Omental fat pad (tissue), 4 donors: ENCODE measurements around the gene PPP1R12C. TPM values are rescaled to one million over a fixed set of nuclear protein-coding genes. Genes with fewer than 3 reads are reported as not detected.

Experiments used
- ATAC-seq: fragments of 150-250 bp; one replicate; pipeline ENCODE4 v1.9.1; 2016; ENCODE audit warnings: mild to moderate bottlenecking, moderate library complexity; ENCODE audit not compliant: low FRiP score
- DNase-seq: peaks from one replicate; pipeline ENCODE4 v3.0.0-alpha.2; 2019; ENCODE audit warnings: low spot score
- total RNA-seq, 4 donors: library from RNA; depleted of rRNA; stranded (reverse); fragments of >200 nt; gene quantifications; one replicate each; pipeline ENCODE4 v1.1.0, GENCODE V29; 2016
- TF ChIP-seq, protein P1 (sequence below), 3 donors: fragments of 450-650 bp; IDR thresholded peaks; one replicate each; pipeline ENCODE4 v1.5.1; 2016 to 2017; ENCODE audit warnings: antibody characterized with exemption in 3 of 3, mild to moderate bottlenecking in 3 of 3, moderate library complexity in 2 of 3

PPP1R12C gene
- total RNA-seq, 4 donors from 2014 or later, result 59.9 to 127 (median 107) TPM

DNA sequence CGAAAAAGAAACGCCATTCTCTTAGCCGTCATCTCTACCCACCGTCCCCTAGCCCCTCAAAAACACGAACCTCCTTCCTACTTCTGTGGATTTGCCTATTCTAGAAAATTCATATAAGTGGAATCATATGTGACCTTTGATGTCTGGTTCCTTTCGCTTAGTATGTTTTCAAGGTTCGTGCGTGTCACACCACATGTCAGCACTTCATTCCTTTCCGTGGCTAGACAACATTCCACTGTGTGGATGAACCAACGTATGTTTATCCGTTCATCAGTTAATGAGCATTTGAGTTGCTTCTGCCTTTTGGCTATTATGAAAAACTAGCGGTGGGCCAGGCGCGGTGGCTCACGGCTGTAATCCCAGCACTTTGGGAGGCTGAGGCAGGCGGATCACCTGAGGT is 14.0 kb upstream of the PPP1R12C start:
- DNase-seq, result no peak
- TF ChIP-seq, protein P1, sequence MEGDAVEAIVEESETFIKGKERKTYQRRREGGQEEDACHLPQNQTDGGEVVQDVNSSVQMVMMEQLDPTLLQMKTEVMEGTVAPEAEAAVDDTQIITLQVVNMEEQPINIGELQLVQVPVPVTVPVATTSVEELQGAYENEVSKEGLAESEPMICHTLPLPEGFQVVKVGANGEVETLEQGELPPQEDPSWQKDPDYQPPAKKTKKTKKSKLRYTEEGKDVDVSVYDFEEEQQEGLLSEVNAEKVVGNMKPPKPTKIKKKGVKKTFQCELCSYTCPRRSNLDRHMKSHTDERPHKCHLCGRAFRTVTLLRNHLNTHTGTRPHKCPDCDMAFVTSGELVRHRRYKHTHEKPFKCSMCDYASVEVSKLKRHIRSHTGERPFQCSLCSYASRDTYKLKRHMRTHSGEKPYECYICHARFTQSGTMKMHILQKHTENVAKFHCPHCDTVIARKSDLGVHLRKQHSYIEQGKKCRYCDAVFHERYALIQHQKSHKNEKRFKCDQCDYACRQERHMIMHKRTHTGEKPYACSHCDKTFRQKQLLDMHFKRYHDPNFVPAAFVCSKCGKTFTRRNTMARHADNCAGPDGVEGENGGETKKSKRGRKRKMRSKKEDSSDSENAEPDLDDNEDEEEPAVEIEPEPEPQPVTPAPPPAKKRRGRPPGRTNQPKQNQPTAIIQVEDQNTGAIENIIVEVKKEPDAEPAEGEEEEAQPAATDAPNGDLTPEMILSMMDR (IDR thresholded peaks at IDR 0.05), result no peak
- ATAC-seq, result no peak

DNA sequence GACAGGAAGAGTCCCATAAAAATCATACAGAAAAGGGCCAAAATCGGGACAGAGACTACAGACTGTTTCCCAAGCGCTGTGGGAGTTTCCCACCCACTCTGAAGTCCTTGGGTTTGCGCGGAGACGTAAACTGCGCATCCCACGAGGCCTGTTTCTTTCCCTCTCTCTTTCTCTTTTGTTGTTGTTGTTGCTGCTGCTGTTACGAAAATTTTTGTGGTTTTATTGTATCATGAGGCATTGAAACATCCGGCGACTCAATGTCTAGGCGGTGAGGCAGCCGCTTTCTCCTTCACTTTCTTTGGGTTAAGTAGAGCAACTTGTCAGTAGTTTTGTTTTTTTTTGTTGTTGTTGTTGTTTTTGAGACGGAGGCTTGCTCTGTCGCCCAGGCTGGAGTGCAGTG is 1.6 kb upstream of the PPP1R12C start:
- no peak for ATAC-seq

DNA sequence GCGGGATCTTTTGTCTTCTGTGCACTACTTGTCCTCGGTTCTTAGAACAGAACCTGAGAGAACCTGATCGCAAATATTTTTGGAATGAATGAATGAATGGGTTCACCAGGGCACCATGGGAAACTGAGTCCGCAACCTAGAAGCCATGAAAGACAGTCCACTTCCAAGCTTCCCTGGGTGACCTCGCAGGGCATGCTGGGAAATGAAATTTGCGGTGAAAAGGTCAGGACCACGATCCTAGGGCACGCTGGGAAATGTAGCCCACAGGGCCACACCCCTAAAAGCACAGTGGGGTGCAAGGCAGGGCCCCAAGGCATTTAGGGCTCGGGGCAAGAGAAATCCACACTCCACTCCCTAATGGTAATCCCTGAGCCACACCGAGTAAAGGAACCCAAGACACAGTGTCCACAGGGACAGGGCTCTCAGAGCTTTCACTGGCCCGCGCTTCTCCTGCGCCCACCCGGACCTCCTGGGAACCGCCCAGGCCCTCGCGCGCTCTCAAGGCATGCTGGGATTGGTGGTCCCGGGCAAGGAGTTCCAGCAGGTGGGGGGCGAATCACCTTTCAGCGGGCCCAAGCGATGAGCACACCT is 1.1 kb upstream of the PPP1R12C start:
- no peak for DNase-seq
- ATAC-seq, result no peak
- TF ChIP-seq, protein P1 (IDR thresholded peaks at IDR 0.05), result no peak

More for the DNA sequence above, 1.6 kb upstream of the PPP1R12C start:
- TF ChIP-seq, protein P1 (IDR thresholded peaks at IDR 0.05), result no peak
- no peak for DNase-seq

DNA sequence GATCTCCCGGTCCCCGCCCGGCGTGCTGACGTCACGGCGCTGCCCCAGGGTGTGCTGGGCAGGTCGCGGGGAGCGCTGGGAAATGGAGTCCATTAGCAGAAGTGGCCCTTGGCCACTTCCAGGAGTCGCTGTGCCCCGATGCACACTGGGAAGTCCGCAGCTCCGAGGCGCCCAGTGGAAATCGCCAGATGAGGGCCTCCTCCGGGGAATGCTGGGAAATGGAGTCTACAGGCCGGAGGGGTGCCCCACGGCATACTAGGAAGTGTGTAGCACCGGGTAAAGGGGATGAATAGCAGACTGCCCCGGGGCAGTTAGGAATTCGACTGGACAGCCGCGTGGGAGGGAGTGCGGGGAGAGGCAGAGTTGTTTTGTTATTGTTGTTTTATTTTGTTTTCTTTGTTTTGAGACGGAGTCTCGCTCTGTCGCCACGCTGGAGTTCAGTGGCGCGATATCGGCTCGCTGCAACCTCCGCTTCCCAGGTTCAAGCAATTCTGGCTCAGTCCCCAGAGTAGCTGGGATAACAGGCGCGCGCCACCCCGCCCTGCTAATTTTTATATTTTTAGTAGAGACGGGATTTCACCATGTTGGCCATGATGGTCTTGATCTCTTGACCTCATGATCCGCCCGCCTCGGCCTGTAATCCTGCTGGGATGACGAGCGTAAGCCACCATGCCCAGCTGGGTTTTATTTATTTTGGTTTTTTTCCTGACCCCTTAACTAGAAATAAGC is 390 bp upstream of the PPP1R12C start:
- TF ChIP-seq, protein P1 (IDR thresholded peaks at IDR 0.05), result no peak
- ATAC-seq, result peak; percentile 94

DNA sequence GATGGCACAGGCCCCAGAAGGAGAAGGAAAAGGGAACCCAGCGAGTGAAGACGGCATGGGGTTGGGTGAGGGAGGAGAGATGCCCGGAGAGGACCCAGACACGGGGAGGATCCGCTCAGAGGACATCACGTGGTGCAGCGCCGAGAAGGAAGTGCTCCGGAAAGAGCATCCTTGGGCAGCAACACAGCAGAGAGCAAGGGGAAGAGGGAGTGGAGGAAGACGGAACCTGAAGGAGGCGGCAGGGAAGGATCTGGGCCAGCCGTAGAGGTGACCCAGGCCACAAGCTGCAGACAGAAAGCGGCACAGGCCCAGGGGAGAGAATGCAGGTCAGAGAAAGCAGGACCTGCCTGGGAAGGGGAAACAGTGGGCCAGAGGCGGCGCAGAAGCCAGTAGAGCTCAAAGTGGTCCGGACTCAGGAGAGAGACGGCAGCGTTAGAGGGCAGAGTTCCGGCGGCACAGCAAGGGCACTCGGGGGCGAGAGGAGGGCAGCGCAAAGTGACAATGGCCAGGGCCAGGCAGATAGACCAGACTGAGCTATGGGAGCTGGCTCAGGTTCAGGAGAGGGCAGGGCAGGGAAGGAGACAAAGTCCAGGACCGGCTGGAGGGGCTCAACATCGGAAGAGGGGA is 1.1 kb downstream of the PPP1R12C start:
- TF ChIP-seq, protein P1 (IDR thresholded peaks at IDR 0.05), result no peak
- no peak for ATAC-seq
- DNase-seq, result peak; percentile 40

More for the DNA sequence above, 390 bp upstream of the PPP1R12C start:
- peak; percentile 94 for DNase-seq

DNA sequence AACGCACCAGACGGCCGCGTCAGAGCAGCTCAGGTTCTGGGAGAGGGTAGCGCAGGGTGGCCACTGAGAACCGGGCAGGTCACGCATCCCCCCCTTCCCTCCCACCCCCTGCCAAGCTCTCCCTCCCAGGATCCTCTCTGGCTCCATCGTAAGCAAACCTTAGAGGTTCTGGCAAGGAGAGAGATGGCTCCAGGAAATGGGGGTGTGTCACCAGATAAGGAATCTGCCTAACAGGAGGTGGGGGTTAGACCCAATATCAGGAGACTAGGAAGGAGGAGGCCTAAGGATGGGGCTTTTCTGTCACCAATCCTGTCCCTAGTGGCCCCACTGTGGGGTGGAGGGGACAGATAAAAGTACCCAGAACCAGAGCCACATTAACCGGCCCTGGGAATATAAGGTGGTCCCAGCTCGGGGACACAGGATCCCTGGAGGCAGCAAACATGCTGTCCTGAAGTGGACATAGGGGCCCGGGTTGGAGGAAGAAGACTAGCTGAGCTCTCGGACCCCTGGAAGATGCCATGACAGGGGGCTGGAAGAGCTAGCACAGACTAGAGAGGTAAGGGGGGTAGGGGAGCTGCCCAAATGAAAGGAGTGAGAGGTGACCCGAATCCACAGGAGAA is 1.9 kb downstream of the PPP1R12C start:
- ATAC-seq (no peak), DNase-seq (no peak)
- TF ChIP-seq, protein P1 (IDR thresholded peaks at IDR 0.05), result no peak
